Spleen (tissue), 11 donors: ENCODE measurements around the gene RMC1. TPM values are rescaled to one million over a fixed set of nuclear protein-coding genes. Genes with fewer than 3 reads are reported as not detected.

Experiments
- DNase-seq: peaks from one replicate; pipeline ENCODE4 v3.0.0-alpha.2; 2020
- H3K27ac ChIP-seq, 8 donors: fragments of 200-600 bp; sonication (generic) in 7 of 8; 1 replicate in 4 of 8; 2 replicates in 4 of 8; pipeline versions ENCODE4 v1.5.0 to v1.8.0; 2016 to 2021; ENCODE audit warnings: inconsistent platforms in 4 of 8, mild to moderate bottlenecking in 4 of 8, moderate library complexity in 1 of 8
- H3K27me3 ChIP-seq, 7 donors: fragments of 200-600 bp; sonication (generic) in 6 of 7; replicated peaks in 1 of 7; 1 replicate in 4 of 7; 2 replicates in 3 of 7; pipeline versions ENCODE4 v1.5.0 to v1.8.0; 2016 to 2021; ENCODE audit warnings: inconsistent platforms in 3 of 7, mild to moderate bottlenecking in 1 of 7
- H3K36me3 ChIP-seq, 6 donors: fragments of 200-600 bp; sonication (generic) in 5 of 6; 1 replicate in 4 of 6; 2 replicates in 2 of 6; pipeline versions ENCODE4 v1.5.0 to v1.8.0; 2016 to 2021; ENCODE audit warnings: inconsistent platforms in 2 of 6
- H3K4me1 ChIP-seq, 6 donors: fragments of 200-600 bp; sonication (generic) in 5 of 6; 1 replicate in 3 of 6; 2 replicates in 3 of 6; pipeline versions ENCODE4 v1.5.0 to v1.8.0; 2016 to 2021; ENCODE audit warnings: inconsistent platforms in 3 of 6
- H3K4me3 ChIP-seq, 8 donors: fragments of 200-600 bp; sonication (generic) in 7 of 8; 1 replicate in 4 of 8; 2 replicates in 4 of 8; pipeline versions ENCODE4 v1.5.0 to v1.8.0; 2016 to 2021; ENCODE audit warnings: inconsistent platforms in 4 of 8, mild to moderate bottlenecking in 4 of 8, moderate library complexity in 2 of 8
- H3K9me3 ChIP-seq, 8 donors: fragments of 200-600 bp; sonication (generic) in 7 of 8; 1 replicate in 4 of 8; 2 replicates in 4 of 8; pipeline versions ENCODE4 v1.5.0 to v1.8.0; 2016 to 2021; ENCODE audit warnings: inconsistent platforms in 4 of 8
- CTCF ChIP-seq, 11 experiments: fragments of 200-600 bp in 7 of 11; fragments of 450-650 bp in 4 of 11; sonication (generic) in 4 of 11; IDR thresholded peaks in 8 of 11; conservative IDR thresholded peaks in 3 of 11; 1 replicate in 7 of 11; 2 replicates in 4 of 11; pipeline versions ENCODE4 v1.4.0 to v1.8.0; 2016 to 2021; ENCODE audit warnings: antibody characterized with exemption in 11 of 11, inconsistent platforms in 4 of 11, mild to moderate bottlenecking in 1 of 11
- POLR2A ChIP-seq, 3 donors: fragments of 450-650 bp; IDR thresholded peaks; one replicate each; pipeline ENCODE4 v1.5.1; 2017; ENCODE audit warnings: antibody characterized with exemption in 3 of 3, mild to moderate bottlenecking in 1 of 3
- POLR2AphosphoS5 ChIP-seq, 3 donors: sonication (generic); formaldehyde crosslinking; IDR thresholded peaks; one replicate each; pipeline ENCODE4 v1.5.1; 2017; ENCODE audit warnings: antibody characterized with exemption in 3 of 3
- WGBS, 5 donors: extraction: QIAGEN DNeasy Blood & Tissue Kit in 3 of 5; methylation state at CpG; one replicate each; pipeline versions ENCODE4 v1.1.5 to v1.1.7; 2013 to 2018; 5-methylcytosine and 5-hydroxymethylcytosine counted together
- intact Hi-C: fragments of 100-400 bp; cut with DNase I; formaldehyde crosslinking; loops from one replicate; pipeline ENCODE4 v1.15.0; 2023; ENCODE audit warnings: low total_unique reads
- polyA plus RNA-seq, 3 donors: library from polyadenylated mRNA; stranded (reverse); fragments of 200-250 nt; gene quantifications; one replicate each; pipeline ENCODE4 v1.2.1, GENCODE V29; 2013
- total RNA-seq, 7 donors: library from RNA; depleted of rRNA in 3 of 7; stranded (reverse); fragments of >200 nt in 3 of 7; fragmentation: NEBNext Ultra II Directional in 4 of 7; extraction: Animal tissue kit (Norgen Biotek cat#: 25700) in 4 of 7; gene quantifications; one replicate each; pipeline versions ENCODE4 v1.1.0 to v1.2.1, GENCODE V29; 2016 to 2021
- donor health status: healthy with polysubstance abuse.
- donor health status: DM: no; HTN: no; CAD: no; lungs with moderate emphysema.
- donor health status: DM: no; HTN: no; CAD: no.
- donor health status: Bipolar disorder and iron deficiency.
- donor health status: healthy.
- donor health status: DM: no; HTN: no; CAD: no.
- donor health status: DM: yes; HTN: yes; CAD: no.

Gene RMC1
- total and polyA plus RNA-seq, 10 donors = 29.5 to 74.7 (median 45.2) TPM

DNA sequence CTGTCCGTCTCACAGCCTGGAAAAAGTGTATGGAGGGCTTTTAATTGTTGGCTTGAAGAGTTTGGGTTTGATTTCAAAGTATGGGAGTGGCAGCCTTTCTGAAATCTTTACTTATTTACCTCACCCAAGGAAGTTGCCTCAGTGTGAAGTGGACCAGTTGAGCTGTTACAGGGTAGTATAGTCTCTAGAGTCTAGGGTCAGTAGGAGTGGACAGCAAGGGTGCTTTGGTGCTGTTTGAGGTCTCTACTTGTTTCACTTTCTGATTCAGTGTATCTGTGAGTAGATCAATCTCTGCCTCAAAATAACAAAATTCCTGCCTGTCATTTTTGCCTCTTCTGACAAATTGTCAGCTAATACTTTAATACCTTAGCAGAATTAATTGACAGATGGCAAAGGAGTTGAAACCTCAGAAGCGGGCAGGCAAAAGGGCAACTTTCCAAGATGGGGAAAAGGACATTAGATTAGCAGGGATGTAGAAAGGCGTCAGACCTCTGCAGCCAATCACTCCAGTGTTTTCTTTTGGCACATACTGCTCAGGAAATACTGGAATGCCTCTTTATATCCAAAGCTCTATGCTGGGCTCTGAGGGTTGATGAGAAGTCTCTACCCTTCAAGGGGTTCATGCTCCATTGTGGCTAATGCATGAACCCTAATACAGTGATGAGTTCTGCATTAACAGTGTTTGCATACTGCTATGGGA, 44.3 kb upstream of the RMC1 start:
- intact Hi-C loops = no loop called here

DNA sequence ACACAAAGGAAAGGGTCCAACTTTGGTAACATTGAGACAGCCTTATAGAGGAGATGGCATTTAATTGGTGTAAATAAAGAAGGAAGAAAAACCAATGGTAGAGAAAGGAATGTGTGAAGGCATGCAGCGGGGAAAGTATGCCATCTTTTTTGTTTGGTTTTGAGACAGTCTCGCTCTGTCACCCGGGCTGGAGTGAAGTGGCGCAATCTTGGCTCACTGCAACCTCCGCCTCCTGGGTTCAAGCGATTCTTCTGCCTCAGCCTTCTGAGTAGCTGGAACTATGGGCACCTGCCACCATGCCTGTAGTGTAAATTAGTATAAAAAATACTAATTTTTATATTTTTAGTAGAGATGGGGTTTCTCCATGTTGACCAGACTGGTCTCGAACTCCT, 43.8 kb upstream of the RMC1 start:
- WGBS, 5 donors = 58 to 89% (median 85%) methylated on average over 7 of the region's 7 CpGs
- Histone ChIP-seq H3K4me1 (peaks cover 39 to 84% (median 71%) of the 10 kb centered on the region in 6 donors), H3K27me3 (no peaks in the 10 kb centered on the region), H3K36me3 (peaks cover 0 to 55% (median 23%) of the 10 kb centered on the region in 6 donors), H3K27ac (peak overlapping the region in 5 of 8 donors; percentile 2 to 69 (median 31)), H3K4me3 (peak overlapping the region in 1 of 8 donors; percentile 37), H3K9me3 (no peaks in the 10 kb centered on the region)
- intact Hi-C loops = no loop called here
- TF ChIP-seq POLR2A (IDR thresholded peaks at IDR 0.05) = no peak
- no peak for TF ChIP-seq CTCF (IDR thresholded peaks at IDR 0.05 in 8 of 11, conservative IDR thresholded peaks at IDR 0.05 in 3 of 11)
- no peak for TF ChIP-seq POLR2AphosphoS5 (IDR thresholded peaks at IDR 0.05)
- DNase-seq = no peak

More for the DNA sequence above, 44.3 kb upstream of the RMC1 start:
- DNase-seq = no peak
- Histone ChIP-seq H3K4me3 (peak overlapping the region in 1 of 8 donors; percentile 37), H3K4me1 (peaks cover 45 to 89% (median 77%) of the 10 kb centered on the region in 6 donors), H3K9me3 (no peaks in the 10 kb centered on the region), H3K36me3 (peaks cover 0 to 49% (median 18%) of the 10 kb centered on the region in 6 donors), H3K27me3 (no peaks in the 10 kb centered on the region), H3K27ac (peak overlapping the region in 6 of 8 donors; percentile 2 to 71 (median 45))
- TF ChIP-seq CTCF (IDR thresholded peaks at IDR 0.05 in 8 of 11, conservative IDR thresholded peaks at IDR 0.05 in 3 of 11) (no peak), POLR2A (IDR thresholded peaks at IDR 0.05) (no peak), POLR2AphosphoS5 (IDR thresholded peaks at IDR 0.05) (no peak)
- 80 to 91% (median 82%) methylated on average over 3 of the region's 3 CpGs for whole genome bisulfite sequencing, 5 donors

DNA sequence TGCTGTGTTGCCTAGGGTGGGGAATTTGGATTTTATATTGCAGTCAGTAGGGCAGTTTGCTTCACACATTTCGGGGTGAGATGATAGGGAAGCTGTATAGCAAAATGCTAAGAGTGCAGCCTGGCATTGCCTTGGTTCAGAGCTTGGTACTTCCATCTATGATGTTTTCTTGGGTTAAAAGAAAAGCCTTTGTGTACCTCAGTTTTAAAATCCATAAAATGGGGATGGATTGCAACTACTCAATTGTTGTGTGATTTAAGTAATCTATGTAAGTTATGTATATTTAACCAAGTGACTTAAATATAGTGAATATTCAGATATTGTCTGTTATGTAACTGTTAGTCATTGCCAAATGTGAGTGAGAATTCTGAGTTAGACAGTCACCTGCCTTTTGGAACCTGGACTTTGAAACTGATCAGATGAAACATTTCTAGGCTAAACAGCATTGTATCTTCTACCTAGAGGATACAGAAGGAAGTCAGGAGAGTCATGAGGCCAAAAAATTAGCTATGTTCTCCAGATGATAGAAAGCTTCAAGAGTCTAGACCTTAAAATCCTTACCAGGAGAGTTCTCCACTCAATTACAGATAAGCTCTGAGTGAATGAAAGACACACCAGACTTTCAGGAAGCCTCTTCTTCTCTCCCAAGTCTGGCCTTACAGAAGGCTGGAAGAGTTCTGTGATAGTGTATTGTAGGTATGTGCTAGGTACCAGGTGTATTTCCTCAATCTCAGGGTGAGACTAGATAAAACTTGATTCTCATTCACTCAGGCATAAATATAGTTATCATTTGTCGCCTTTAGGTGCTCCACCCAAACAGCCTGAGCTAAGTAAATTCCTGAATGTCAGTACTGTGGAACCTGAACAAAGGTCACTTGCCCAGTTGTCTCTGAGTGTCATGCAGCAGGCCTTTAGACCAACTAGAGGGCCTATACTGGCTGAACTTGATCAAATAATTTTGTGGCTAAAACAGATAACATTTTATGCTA, 42.7 kb upstream of the RMC1 start:
- Histone ChIP-seq H3K36me3 (peaks cover 0 to 58% (median 32%) of the 10 kb centered on the region in 6 donors), H3K27ac (peak overlapping the region in 2 of 8 donors; percentile 4 to 69), H3K4me3 (no peak overlapping the region), H3K9me3 (no peaks in the 10 kb centered on the region), H3K27me3 (no peaks in the 10 kb centered on the region), H3K4me1 (peaks cover 31 to 73% (median 61%) of the 10 kb centered on the region in 6 donors)
- TF ChIP-seq POLR2A (IDR thresholded peaks at IDR 0.05) (no peak), CTCF (IDR thresholded peaks at IDR 0.05 in 8 of 11, conservative IDR thresholded peaks at IDR 0.05 in 3 of 11) (no peak), POLR2AphosphoS5 (IDR thresholded peaks at IDR 0.05) (no peak)
- WGBS, 5 donors = 75 to 93% (median 84%) methylated on average over 2 of the region's 2 CpGs
- DNase-seq = no peak
- intact Hi-C loops = no loop called here
